OCI-M2 (cell line): ENCODE data around the gene CACNA1A.
"Not testable (repeated sequence)": the region's sequence is repeated elsewhere in the genome, so short reads cannot be mapped to it uniquely, and the experiment has no call there.

Source experiments
- DNase-seq: peaks from one replicate; lab custom pipeline; 2025; ENCODE audit not compliant: unreplicated experiment; lab: John Stamatoyannopoulos, UW

CACNA1A gene

DNA sequence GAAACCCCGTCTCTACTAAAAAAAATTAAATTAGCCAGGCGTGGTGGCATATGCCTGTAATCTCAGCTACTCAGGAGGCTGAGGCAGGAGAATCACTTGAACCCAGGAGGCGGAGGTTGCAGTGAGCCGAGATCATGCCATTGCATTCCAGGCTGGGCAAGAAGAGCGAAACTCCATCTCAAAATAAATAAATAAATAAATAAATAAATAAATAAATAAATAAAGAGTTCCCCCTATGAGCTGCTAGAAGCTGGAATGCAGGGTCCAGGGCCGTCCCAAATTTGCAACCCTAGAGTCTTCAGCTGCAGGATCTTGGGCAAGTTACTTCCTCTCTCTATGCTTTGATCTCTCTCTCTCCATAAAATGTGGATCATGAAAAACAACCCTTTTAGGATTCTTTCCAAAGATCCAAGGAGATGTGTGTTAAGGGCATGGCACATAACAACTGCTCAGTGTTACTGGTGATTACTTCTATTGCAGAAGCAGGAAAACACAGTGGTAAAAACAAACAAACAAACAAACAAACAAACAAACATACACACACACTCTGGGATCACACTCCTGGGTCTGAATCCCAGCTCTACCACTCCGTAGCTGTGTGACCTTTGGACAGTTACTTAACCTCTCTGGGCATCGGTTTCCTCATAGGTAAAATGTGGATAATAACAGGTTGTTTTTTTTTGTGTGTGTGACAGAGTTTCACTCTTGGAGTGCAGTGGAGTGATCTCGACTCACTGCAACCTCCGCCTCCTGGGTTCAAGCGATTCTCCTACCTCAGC, 78.8 kb downstream of the CACNA1A start:
- DNase-seq = no peak

DNA sequence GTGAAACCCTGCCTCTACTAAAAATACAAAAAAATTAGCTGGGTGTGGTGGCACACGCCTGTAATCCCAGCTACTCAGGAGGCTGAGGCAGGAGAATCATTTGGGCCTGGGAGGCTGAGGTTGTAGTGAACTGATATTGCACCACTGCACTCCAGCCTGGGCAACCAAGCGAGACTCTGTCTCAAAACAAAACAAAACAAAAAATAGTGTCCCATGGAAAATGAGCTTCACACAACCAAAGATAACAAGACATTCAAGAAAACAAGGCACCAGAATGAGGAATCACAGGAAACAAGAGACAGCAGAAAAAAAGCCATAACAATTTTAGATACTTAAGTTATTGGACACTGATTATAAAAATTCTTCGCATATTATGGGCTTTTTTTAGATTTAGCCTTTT, 80.4 kb downstream of the CACNA1A start:
- not testable (repeated sequence) for DNase-seq

DNA sequence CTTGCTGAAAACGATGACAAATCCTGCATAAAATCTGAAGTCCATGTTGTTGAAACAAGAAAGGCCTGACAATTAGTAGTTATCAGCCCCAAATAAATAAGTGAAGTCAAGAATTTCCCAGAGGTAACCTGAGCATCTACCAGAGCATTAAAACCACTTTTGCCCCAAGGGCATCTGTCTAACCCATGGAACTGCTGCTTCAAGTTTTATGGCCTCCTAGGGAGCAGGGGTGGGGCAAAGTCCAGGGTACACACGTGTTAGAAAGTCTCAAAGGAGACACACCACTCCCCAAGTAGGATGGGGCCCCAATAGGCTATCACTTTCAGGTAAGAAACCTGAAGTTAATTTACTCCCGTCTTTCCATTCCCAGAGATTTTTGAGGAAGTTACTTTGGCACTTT, 81.1 kb downstream of the CACNA1A start:
- no peak for DNase-seq

GRCh38 chr19:13420780-13421179, 85.5 kb downstream of the CACNA1A start:
- no peak for DNase-seq

DNA sequence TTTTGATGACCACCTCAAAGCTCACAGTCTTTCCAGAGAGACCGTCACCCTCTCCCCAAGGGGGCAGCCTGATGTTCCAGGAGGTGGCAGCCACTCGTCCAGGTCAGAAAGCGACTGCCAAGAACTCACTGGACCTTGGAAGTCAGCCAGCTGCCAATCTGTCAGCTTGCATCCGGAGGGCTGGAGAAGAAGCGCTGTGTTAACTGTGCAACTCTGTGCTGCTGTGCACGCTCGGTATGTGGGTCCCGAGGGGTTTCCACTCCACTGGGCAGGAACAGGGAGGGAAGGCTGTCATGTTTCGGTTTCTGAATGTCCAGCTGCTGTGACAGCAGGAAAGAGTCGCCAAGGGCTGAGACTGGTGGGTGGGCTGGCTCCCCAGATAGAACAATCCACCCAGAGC, 89.2 kb downstream of the CACNA1A start:
- no peak for DNase-seq

DNA sequence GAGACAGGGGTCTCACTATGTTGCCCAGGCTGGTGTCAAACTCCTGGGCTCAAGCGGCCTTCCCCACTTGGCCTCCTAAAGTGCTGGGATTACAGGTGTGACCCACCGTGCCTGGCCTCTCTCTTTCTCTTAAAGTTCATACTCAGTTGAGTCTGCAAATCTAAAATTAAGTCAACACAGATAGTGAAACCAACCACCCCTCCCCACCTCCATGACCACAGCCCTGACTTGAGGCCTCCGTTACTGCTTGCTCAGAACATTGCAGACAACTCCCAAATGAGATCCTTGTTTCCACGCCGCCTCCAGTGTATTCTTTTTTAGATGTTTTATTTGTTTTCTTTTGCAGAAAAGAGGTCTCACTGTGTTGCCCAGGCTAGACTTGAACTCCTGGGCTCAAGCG, 94.4 kb downstream of the CACNA1A start:
- DNase-seq = no peak

DNA sequence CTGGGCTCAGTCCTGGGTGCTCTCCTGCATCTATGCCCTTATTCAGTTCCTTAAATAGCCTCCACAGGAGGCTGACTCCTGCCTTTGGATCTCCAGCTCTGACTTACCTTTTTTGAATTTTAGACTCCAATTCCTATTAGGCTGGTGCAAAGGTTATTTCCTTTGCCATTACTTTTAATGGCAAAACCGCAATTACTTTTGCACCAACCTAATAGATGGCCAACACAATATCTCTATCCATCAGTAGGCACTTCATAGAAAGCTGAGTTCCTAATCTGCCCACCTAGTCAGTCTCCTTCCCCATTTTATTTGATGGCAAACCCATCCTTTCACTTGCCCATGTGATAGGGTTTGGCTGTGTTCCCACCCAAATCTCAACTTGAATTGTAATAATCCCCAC, 95.3 kb downstream of the CACNA1A start:
- no peak for DNase-seq

GRCh38 chr19:13408889-13409518, 97.3 kb downstream of the CACNA1A start:
- no peak for DNase-seq

- DNase-seq = no peak
These were observed 102.0 kb downstream of the CACNA1A start for GRCh38 chr19:13404236-13404635.

DNA sequence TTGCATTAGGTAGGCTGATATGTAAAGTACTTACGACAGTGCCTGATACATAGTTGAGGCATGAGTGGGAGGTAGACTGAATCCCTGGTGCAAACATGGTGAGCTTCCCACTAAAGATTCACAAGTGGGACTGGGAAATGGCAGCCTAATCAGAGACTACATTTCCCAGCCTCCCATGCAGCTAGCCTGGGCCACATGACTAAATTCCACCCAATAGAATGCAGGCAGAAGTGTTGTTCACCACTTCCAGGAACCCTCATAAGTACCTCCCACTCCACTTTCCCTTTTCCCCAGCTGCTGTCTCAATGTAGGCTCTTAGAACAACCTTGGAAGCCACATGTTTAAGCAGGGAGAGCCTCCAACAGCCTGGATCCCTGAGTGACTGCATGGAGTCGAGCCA, 104.9 kb downstream of the CACNA1A start:
- no peak for DNase-seq

- no peak for DNase-seq
These were observed 106.0 kb downstream of the CACNA1A start for GRCh38 chr19:13400296-13400695.

- no peak for DNase-seq
These were observed 106.5 kb downstream of the CACNA1A start for GRCh38 chr19:13399746-13400145.

DNA sequence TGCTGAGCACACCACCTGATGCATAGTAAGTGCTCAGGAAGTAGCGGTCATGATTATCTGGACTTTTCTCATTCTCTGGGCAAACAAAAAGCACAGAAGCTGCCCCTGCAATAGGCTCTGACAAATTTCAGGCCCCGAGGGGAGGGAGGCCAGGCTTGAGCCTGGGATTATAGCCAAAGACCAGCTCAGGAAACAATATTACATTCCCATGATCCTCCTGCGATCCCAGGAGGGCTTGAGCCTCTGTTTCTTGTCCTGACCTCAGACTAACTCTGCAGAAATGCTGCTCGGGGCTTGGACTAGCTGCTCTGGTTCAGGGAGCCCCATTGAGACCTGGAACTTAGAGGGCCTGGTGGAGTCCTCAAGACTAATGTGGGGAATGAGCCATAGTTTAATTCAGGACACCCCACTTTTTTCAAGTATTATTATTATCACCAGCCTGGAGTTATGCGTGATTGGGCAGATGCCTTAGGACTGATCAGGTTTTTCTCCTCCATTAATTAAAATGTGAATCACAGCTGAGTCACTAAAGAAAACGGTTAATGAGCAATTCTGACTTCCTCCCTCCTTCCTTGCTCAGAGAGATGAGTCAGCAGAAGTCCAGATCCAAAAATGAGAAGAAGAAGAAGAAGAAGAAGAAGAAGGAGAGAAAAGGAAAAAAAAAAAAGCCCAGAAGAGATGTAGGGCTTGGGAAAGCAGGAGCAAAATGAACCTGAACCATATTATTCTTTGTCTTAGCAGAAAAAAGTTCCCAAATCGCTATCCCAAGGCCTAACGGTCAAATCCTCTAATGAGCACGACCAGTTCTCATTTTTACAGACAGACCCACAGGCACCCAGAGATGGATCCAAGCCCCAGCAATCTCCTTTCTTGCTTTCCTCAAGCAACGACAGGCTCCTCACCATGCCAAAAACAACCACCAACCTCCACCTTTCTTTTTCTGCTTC, 107.2 kb downstream of the CACNA1A start:
- no peak for DNase-seq

GRCh38 chr19:13398182-13398581, 108.1 kb downstream of the CACNA1A start:
- DNase-seq = no peak

- no peak for DNase-seq
These were observed 109.8 kb downstream of the CACNA1A start for GRCh38 chr19:13396250-13397080.

- DNase-seq = no peak
These were observed 123.7 kb downstream of the CACNA1A start for GRCh38 chr19:13382633-13382938.

- DNase-seq = no peak
These were observed 124.2 kb downstream of the CACNA1A start for GRCh38 chr19:13381827-13382632.

DNA sequence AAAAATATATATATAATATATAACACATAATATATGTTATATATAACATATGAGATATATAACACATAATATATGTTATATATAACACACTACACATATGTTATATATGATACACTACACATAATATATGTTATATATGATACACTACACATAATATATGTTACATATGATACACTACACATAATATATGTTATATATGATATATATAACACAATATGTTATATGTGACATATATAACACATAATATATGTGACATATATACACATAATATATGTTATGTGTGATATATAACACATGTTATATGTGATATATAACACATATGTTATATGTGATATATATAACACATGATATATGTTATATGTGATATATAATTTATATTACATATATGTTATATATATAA, 129.7 kb downstream of the CACNA1A start:
- DNase-seq = no peak

DNA sequence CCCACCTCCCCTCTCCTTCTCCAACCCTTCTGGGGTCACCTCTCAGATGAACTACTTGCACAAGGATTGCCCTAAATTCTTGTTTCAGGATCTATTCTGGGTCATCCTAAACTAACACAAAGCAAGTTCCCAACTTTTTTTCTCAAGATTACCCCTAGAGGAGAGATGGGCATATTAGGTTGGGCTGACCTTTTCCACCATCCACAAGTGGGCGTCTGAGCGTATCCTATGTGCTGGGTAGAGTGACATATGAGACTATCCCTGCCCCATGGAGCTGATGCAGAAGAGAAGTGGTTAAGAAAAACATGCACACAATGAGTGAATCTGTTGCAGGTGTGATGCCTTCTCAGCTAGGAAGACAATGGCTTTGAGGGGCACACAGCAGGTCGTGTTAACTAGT, 132.7 kb downstream of the CACNA1A start:
- no peak for DNase-seq

DNA sequence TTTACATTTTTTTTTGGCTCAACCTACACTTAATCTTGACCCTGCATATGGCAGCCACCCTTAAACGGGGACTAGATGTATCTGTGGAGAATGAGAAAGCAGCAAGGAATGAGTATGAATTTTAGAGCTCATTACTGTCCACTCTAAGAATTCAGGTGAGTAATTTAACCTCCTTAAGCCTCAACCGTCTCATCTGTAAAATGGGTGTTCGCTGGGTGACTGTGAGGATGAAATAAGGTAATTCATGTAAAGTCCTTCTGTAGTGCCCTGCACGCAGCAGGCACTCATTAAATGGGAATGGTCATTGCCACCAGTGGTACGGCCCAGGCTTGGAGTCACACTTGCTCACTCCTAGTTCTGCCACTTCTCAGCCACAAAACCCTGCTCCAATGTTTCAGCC, 135.3 kb downstream of the CACNA1A start:
- no peak for DNase-seq
